Peyer's patch (tissue), 4 donors: ENCODE results near the gene ROBO1. TPM values are rescaled to one million over a fixed set of nuclear protein-coding genes. Genes with fewer than 3 reads are reported as not detected.

Experiments used
- DNase-seq, 3 donors: peaks; one replicate each; pipeline ENCODE4 v3.0.0-alpha.2; 2017 to 2019
- H3K27ac ChIP-seq, 4 donors: fragments of 200-600 bp; sonication (generic); one replicate each; pipeline ENCODE4 v1.5.1; 2016 to 2019
- H3K27me3 ChIP-seq, 2 donors: fragments of 200-600 bp; sonication (generic); one replicate each; pipeline ENCODE4 v1.5.1; 2019
- H3K36me3 ChIP-seq, 3 donors: fragments of 200-600 bp; sonication (generic); one replicate each; pipeline ENCODE4 v1.5.1; 2016 to 2019
- H3K4me1 ChIP-seq, 4 donors: fragments of 200-600 bp; sonication (generic); one replicate each; pipeline ENCODE4 v1.5.1; 2016 to 2019
- H3K4me3 ChIP-seq, 4 donors: fragments of 200-600 bp; sonication (generic); 1 replicate in 3 of 4; 2 replicates in 1 of 4; pipeline ENCODE4 v1.5.1; 2016 to 2019; ENCODE audit warnings: mild to moderate bottlenecking in 1 of 4
- H3K9me3 ChIP-seq, 4 donors: fragments of 200-600 bp; sonication (generic); one replicate each; pipeline ENCODE4 v1.5.1; 2016 to 2019; ENCODE audit warnings: mild to moderate bottlenecking in 1 of 4
- CTCF ChIP-seq, 6 experiments: fragments of 450-650 bp in 4 of 6; fragments of 200-600 bp in 2 of 6; sonication (generic) in 1 of 6; IDR thresholded peaks; one replicate each; pipeline ENCODE4 v1.5.1; 2017 to 2019; ENCODE audit warnings: antibody characterized with exemption in 6 of 6, mild to moderate bottlenecking in 3 of 6, moderate library complexity in 1 of 6
- POLR2A ChIP-seq, 2 donors: fragments of 450-650 bp; IDR thresholded peaks; one replicate each; pipeline ENCODE4 v1.5.1; 2017; ENCODE audit warnings: antibody characterized with exemption in 2 of 2, mild to moderate bottlenecking in 2 of 2, moderate library complexity in 2 of 2
- total RNA-seq, 4 donors: library from RNA; depleted of rRNA; stranded (reverse); fragments of >200 nt; gene quantifications; one replicate each; pipeline ENCODE4 v1.1.0, GENCODE V29; 2016

ROBO1 gene
- total RNA-seq, 4 donors from 2014 or later: 9.5 to 41.3 (median 24.2) TPM

GRCh38 chr3:78919021-78919755 is 848.6 kb downstream of the ROBO1 start:
- no peaks in the 10 kb centered on the region for H3K4me1 ChIP-seq
- no peak for DNase-seq
- no peak overlapping the region for H3K4me3 ChIP-seq
- TF ChIP-seq POLR2A (IDR thresholded peaks at IDR 0.05) (no peak), CTCF (IDR thresholded peaks at IDR 0.05) (no peak)
- no peaks in the 10 kb centered on the region for H3K9me3 ChIP-seq
- no peaks in the 10 kb centered on the region for H3K27me3 ChIP-seq
- H3K36me3 ChIP-seq: no peaks in the 10 kb centered on the region
- H3K27ac ChIP-seq: no peak overlapping the region

GRCh38 chr3:78918361-78919020 is 849.3 kb downstream of the ROBO1 start:
- Histone ChIP-seq H3K36me3 (no peaks in the 10 kb centered on the region), H3K9me3 (no peaks in the 10 kb centered on the region), H3K27ac (no peak overlapping the region), H3K4me3 (no peak overlapping the region), H3K4me1 (no peaks in the 10 kb centered on the region), H3K27me3 (no peaks in the 10 kb centered on the region)
- no peak for DNase-seq
- TF ChIP-seq POLR2A (IDR thresholded peaks at IDR 0.05) (no peak), CTCF (IDR thresholded peaks at IDR 0.05) (no peak)

- DNase-seq: no peak
- TF ChIP-seq POLR2A (IDR thresholded peaks at IDR 0.05) (no peak), CTCF (IDR thresholded peaks at IDR 0.05) (no peak)
- Histone ChIP-seq H3K27me3 (no peaks in the 10 kb centered on the region), H3K27ac (no peak overlapping the region), H3K4me1 (no peaks in the 10 kb centered on the region), H3K9me3 (no peaks in the 10 kb centered on the region), H3K36me3 (no peaks in the 10 kb centered on the region), H3K4me3 (no peak overlapping the region)
Observed at GRCh38 chr3:78917536-78917935, 850.3 kb downstream of the ROBO1 start.

GRCh38 chr3:78913711-78914110 is 854.1 kb downstream of the ROBO1 start:
- no peak overlapping the region for H3K4me3 ChIP-seq
- TF ChIP-seq CTCF (IDR thresholded peaks at IDR 0.05) (no peak), POLR2A (IDR thresholded peaks at IDR 0.05) (no peak)
- DNase-seq: no peak
- H3K9me3 ChIP-seq: no peaks in the 10 kb centered on the region
- no peaks in the 10 kb centered on the region for H3K36me3 ChIP-seq
- no peak overlapping the region for H3K27ac ChIP-seq
- H3K4me1 ChIP-seq: no peaks in the 10 kb centered on the region
- no peaks in the 10 kb centered on the region for H3K27me3 ChIP-seq

- Histone ChIP-seq H3K36me3 (no peaks in the 10 kb centered on the region), H3K4me3 (no peak overlapping the region), H3K27me3 (no peaks in the 10 kb centered on the region), H3K27ac (no peak overlapping the region), H3K4me1 (no peaks in the 10 kb centered on the region), H3K9me3 (no peaks in the 10 kb centered on the region)
- TF ChIP-seq POLR2A (IDR thresholded peaks at IDR 0.05): no peak
- TF ChIP-seq CTCF (IDR thresholded peaks at IDR 0.05): no peak
- DNase-seq: no peak
Observed at GRCh38 chr3:78912687-78913086, 855.1 kb downstream of the ROBO1 start.
